ENCODE measurements around the gene TENT5C.
A peak's percentile ranks its signal among the peaks of the same experiment; 100 is the strongest.

The TENT5C gene

DNA sequence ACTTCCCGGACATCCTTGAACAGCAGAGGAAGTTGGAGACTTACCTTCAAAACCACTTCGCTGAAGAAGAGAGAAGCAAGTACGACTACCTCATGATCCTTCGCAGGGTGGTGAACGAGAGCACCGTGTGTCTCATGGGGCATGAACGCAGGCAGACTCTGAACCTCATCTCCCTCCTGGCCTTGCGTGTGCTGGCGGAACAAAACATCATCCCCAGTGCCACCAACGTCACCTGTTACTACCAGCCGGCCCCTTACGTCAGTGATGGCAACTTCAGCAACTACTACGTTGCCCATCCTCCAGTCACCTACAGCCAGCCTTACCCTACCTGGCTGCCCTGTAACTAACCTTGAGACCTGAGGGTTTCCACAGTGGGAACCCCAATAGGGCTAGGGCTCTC, 17.9 kb downstream of the TENT5C start:
- H3K9me3 ChIP-seq (ENCODE audit: low read length): no peaks in the 10 kb centered on the region
- H4K20me1 ChIP-seq (ENCODE audit: insufficient read depth, low read length): no peaks in the 10 kb centered on the region
- H3K27me3 ChIP-seq (ENCODE audit: insufficient read depth, low read length): no peaks in the 10 kb centered on the region
- no peak overlapping the region for H3K4me2 ChIP-seq (ENCODE audit: low read length)
- H3K79me2 ChIP-seq (ENCODE audit: insufficient read depth, low read length): no peaks in the 10 kb centered on the region
- no peak overlapping the region for H2AFZ ChIP-seq (ENCODE audit: low read length)
- no peak overlapping the region for H3K4me3 ChIP-seq (ENCODE audit: low read depth, low read length, poor library complexity, severe bottlenecking)
- no peak overlapping the region for H3K9ac ChIP-seq (ENCODE audit: low read length)
- H3K4me1 ChIP-seq (ENCODE audit: insufficient read depth, low read length, severe bottlenecking): peaks cover 40% of the 10 kb centered on the region
- TF ChIP-seq, protein P1, sequence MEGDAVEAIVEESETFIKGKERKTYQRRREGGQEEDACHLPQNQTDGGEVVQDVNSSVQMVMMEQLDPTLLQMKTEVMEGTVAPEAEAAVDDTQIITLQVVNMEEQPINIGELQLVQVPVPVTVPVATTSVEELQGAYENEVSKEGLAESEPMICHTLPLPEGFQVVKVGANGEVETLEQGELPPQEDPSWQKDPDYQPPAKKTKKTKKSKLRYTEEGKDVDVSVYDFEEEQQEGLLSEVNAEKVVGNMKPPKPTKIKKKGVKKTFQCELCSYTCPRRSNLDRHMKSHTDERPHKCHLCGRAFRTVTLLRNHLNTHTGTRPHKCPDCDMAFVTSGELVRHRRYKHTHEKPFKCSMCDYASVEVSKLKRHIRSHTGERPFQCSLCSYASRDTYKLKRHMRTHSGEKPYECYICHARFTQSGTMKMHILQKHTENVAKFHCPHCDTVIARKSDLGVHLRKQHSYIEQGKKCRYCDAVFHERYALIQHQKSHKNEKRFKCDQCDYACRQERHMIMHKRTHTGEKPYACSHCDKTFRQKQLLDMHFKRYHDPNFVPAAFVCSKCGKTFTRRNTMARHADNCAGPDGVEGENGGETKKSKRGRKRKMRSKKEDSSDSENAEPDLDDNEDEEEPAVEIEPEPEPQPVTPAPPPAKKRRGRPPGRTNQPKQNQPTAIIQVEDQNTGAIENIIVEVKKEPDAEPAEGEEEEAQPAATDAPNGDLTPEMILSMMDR (IDR thresholded peaks at IDR 0.05; ENCODE audit: low read length): no peak
- TF ChIP-seq EZH2 (IDR thresholded peaks at IDR 0.05; ENCODE audit: borderline replicate concordance, low read length): no peak
- H3F3A ChIP-seq (ENCODE audit: insufficient read depth, low read length): no peaks in the 10 kb centered on the region
- H3K36me3 ChIP-seq (ENCODE audit: insufficient read depth, low read length): peaks cover 16% of the 10 kb centered on the region; the same call in 1 of the 2 replicates
- no peaks in the 10 kb centered on the region for H3K9me2 ChIP-seq (ENCODE audit: low read depth, low read length)
- no peak overlapping the region for H3K27ac ChIP-seq (ENCODE audit: low read depth, low read length, poor library complexity, severe bottlenecking)

- H3K79me2 ChIP-seq (ENCODE audit: insufficient read depth, low read length): no peaks in the 10 kb centered on the region
- H3K4me2 ChIP-seq (ENCODE audit: low read length): peak overlapping the region; percentile 44
- H3K9me2 ChIP-seq (ENCODE audit: low read depth, low read length): no peaks in the 10 kb centered on the region
- no peak overlapping the region for H3K9ac ChIP-seq (ENCODE audit: low read length)
- no peaks in the 10 kb centered on the region for H4K20me1 ChIP-seq (ENCODE audit: insufficient read depth, low read length)
- no peaks in the 10 kb centered on the region for H3K9me3 ChIP-seq (ENCODE audit: low read length)
- H2AFZ ChIP-seq (ENCODE audit: low read length): no peak overlapping the region
- TF ChIP-seq EZH2 (IDR thresholded peaks at IDR 0.05; ENCODE audit: borderline replicate concordance, low read length): no peak
- TF ChIP-seq, protein P1 (IDR thresholded peaks at IDR 0.05; ENCODE audit: low read length): no peak
- H3K4me1 ChIP-seq (ENCODE audit: insufficient read depth, low read length, severe bottlenecking): peaks cover 70% of the 10 kb centered on the region
- H3F3A ChIP-seq (ENCODE audit: insufficient read depth, low read length): no peaks in the 10 kb centered on the region
- H3K27ac ChIP-seq (ENCODE audit: low read depth, low read length, poor library complexity, severe bottlenecking): peak overlapping the region; percentile 74
- no peak overlapping the region for H3K4me3 ChIP-seq (ENCODE audit: low read depth, low read length, poor library complexity, severe bottlenecking)
- H3K27me3 ChIP-seq (ENCODE audit: insufficient read depth, low read length): no peaks in the 10 kb centered on the region
- H3K36me3 ChIP-seq (ENCODE audit: insufficient read depth, low read length): peaks cover 16% of the 10 kb centered on the region; the same call in 1 of the 2 replicates
Observed at GRCh38 chr1:117627546-117628130, 21.8 kb downstream of the TENT5C start.

DNA sequence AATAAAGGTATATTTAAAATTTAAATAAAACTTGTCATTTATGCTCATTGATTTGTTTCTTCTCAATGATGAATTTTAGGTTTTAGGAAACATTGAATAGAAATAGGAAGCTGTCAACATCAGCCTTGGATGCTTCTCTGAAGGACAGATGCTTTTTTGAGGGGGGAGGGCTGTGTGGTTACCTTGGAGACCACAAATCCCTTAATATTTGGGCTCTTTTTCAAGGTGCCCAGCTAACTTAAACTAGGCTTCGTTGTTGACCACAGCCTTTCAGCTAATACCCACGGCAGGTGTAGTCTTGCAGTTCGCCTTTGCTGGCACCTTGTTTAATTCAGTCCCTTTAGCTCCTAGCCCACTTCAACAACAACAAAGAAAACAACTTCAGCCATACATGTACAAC, 22.5 kb downstream of the TENT5C start:
- no peaks in the 10 kb centered on the region for H3K79me2 ChIP-seq (ENCODE audit: insufficient read depth, low read length)
- TF ChIP-seq EZH2 (IDR thresholded peaks at IDR 0.05; ENCODE audit: borderline replicate concordance, low read length): no peak
- TF ChIP-seq, protein P1 (IDR thresholded peaks at IDR 0.05; ENCODE audit: low read length): no peak

More for the DNA sequence above, 22.5 kb downstream of the TENT5C start:
- Histone ChIP-seq H3K27ac (ENCODE audit: low read depth, low read length, poor library complexity, severe bottlenecking) (peak overlapping the region; percentile 74), H4K20me1 (ENCODE audit: insufficient read depth, low read length) (no peaks in the 10 kb centered on the region), H3K9me3 (ENCODE audit: low read length) (no peaks in the 10 kb centered on the region), H2AFZ (ENCODE audit: low read length) (no peak overlapping the region), H3K9me2 (ENCODE audit: low read depth, low read length) (no peaks in the 10 kb centered on the region), H3K9ac (ENCODE audit: low read length) (no peak overlapping the region; the same call in 1 of the 2 replicates), H3K4me2 (ENCODE audit: low read length) (peak overlapping the region; percentile 44), H3K27me3 (ENCODE audit: insufficient read depth, low read length) (no peaks in the 10 kb centered on the region), H3F3A (ENCODE audit: insufficient read depth, low read length) (no peaks in the 10 kb centered on the region), H3K36me3 (ENCODE audit: insufficient read depth, low read length) (peaks cover 10% of the 10 kb centered on the region; the same call in 1 of the 2 replicates), H3K4me3 (ENCODE audit: low read depth, low read length, poor library complexity, severe bottlenecking) (no peak overlapping the region), H3K4me1 (ENCODE audit: insufficient read depth, low read length, severe bottlenecking) (peaks cover 71% of the 10 kb centered on the region)

Data from OCI-LY1 (cell line).